Nephron (organoid): Measurements from ENCODE around the gene GFOD1.

Source experiments
- H3K27ac Mint-ChIP-seq, 3 experiments: 2 replicates each; pipeline ENCODE4 v1.8.0; 2020; ENCODE audit warnings: mixed read lengths in 3 of 3, mild to moderate bottlenecking in 2 of 3, moderate library complexity in 1 of 3
- H3K27me3 Mint-ChIP-seq: 2 replicates; pipeline ENCODE4 v1.8.0; 2021; ENCODE audit warnings: low read depth, mild to moderate bottlenecking, moderate library complexity, mixed read lengths
- H3K36me3 Mint-ChIP-seq: 2 replicates; pipeline ENCODE4 v1.8.0; 2020; ENCODE audit warnings: low read depth, mixed read lengths
- H3K4me1 Mint-ChIP-seq: 2 replicates; pipeline ENCODE4 v1.8.0; 2020; ENCODE audit warnings: mixed read lengths
- H3K4me3 Mint-ChIP-seq, 3 experiments: 2 replicates each; pipeline ENCODE4 v1.8.0; 2020; ENCODE audit warnings: mild to moderate bottlenecking in 3 of 3, mixed read lengths in 3 of 3, moderate library complexity in 2 of 3
- H3K9me3 Mint-ChIP-seq: 2 replicates; pipeline ENCODE4 v1.8.0; 2020; ENCODE audit warnings: mixed read lengths
- CTCF ChIP-seq, 3 experiments: fragments of 200-600 bp; sonication (generic); IDR thresholded peaks; one replicate each; pipeline ENCODE4 v1.5.0; 2021; ENCODE audit warnings: antibody characterized with exemption in 3 of 3; ENCODE audit not compliant: unreplicated experiment in 3 of 3

Gene GFOD1

GRCh38 chr6:13351271-13351670 lies 136.1 kb downstream of the GFOD1 start:
- Mint-ChIP-seq H3K9me3 (no peaks in the 10 kb centered on the region), H3K27me3 (peaks cover 7% of the 10 kb centered on the region), H3K36me3 (no peaks in the 10 kb centered on the region), H3K4me1 (peaks cover 45% of the 10 kb centered on the region), H3K4me3 (peak overlapping the region in 1 of 3 experiments; percentile 19), H3K27ac (peak overlapping the region; percentile 67 to 80 (median 71))
- TF ChIP-seq CTCF (IDR thresholded peaks at IDR 0.05; ENCODE audit: unreplicated experiment in 3 of 3) = no peak

DNA sequence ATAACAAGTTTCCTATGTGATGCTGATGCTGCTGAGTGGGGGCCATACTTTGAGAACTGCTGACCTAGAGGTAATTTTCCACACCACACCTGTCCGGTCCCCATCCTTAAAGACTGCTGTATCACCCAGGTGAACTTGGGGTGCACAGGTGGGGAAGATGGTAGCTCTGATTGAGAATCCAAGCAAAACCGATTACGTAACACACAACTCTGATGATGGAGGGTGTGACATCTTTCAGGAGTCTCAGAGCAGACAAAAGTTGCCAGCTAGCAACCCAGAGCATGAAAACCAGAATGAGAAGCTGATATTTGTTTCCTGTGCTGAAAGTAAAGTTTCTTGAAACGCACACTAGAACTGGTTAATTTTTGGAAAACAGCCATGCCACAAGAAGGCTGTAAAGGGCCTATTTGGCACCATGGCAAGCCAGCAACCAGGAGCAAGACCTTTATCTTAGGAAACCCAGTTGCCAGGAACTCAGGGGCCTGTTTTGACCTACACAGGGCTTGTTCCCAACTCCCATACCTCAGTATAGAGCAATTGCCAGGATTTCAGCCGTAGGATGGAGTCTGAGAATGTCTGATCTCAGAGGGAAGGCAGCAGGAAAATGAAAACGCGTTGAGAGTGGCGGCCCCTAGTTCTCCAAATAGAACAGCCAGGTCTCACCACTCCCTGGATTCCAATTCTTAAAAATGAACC lies 137.4 kb downstream of the GFOD1 start:
- no peak for TF ChIP-seq CTCF (IDR thresholded peaks at IDR 0.05; ENCODE audit: unreplicated experiment in 3 of 3)
- Mint-ChIP-seq H3K4me1 (peaks cover 34% of the 10 kb centered on the region), H3K27ac (peak overlapping the region in 2 of 3 experiments; percentile 1 to 67), H3K4me3 (no peak overlapping the region), H3K9me3 (no peaks in the 10 kb centered on the region), H3K36me3 (no peaks in the 10 kb centered on the region), H3K27me3 (peaks cover 7% of the 10 kb centered on the region)

- no peak overlapping the region for H3K4me3 Mint-ChIP-seq
Measured at GRCh38 chr6:13348334-13349113, 138.9 kb downstream of the GFOD1 start.

GRCh38 chr6:13346245-13346644 lies 141.2 kb downstream of the GFOD1 start:
- peaks cover 4% of the 10 kb centered on the region for H3K27me3 Mint-ChIP-seq
- no peak overlapping the region for H3K4me3 Mint-ChIP-seq
- H3K9me3 Mint-ChIP-seq = peaks cover 14% of the 10 kb centered on the region
- H3K36me3 Mint-ChIP-seq = no peaks in the 10 kb centered on the region
- peaks cover 11% of the 10 kb centered on the region for H3K4me1 Mint-ChIP-seq
- no peak overlapping the region for H3K27ac Mint-ChIP-seq
- no peak for TF ChIP-seq CTCF (IDR thresholded peaks at IDR 0.05; ENCODE audit: unreplicated experiment in 3 of 3)

More at GRCh38 chr6:13348334-13349113, 138.9 kb downstream of the GFOD1 start:
- H3K4me1 Mint-ChIP-seq = peaks cover 20% of the 10 kb centered on the region
- no peak for TF ChIP-seq CTCF (IDR thresholded peaks at IDR 0.05; ENCODE audit: unreplicated experiment in 3 of 3)
- no peak overlapping the region for H3K27ac Mint-ChIP-seq
- peaks cover 5% of the 10 kb centered on the region for H3K27me3 Mint-ChIP-seq
- H3K36me3 Mint-ChIP-seq = no peaks in the 10 kb centered on the region
- peaks cover 2% of the 10 kb centered on the region for H3K9me3 Mint-ChIP-seq

GRCh38 chr6:13342414-13343019 lies 144.9 kb downstream of the GFOD1 start:
- Mint-ChIP-seq H3K4me3 (no peak overlapping the region), H3K36me3 (no peaks in the 10 kb centered on the region), H3K9me3 (peaks cover 23% of the 10 kb centered on the region), H3K4me1 (no peaks in the 10 kb centered on the region), H3K27me3 (peaks cover 4% of the 10 kb centered on the region), H3K27ac (no peak overlapping the region)
- TF ChIP-seq CTCF (IDR thresholded peaks at IDR 0.05; ENCODE audit: unreplicated experiment in 3 of 3) = no peak
